Activated CD4-positive, alpha-beta T cell treated with anti-CD3 and anti-CD28 coated beads for 4 hours (primary cell): Measurements from ENCODE around the gene SUCO.

Source experiments
- DNase-seq, 2 donors: peaks; one replicate each; pipeline ENCODE4 v3.0.0-alpha.2; 2020

The SUCO gene

DNA sequence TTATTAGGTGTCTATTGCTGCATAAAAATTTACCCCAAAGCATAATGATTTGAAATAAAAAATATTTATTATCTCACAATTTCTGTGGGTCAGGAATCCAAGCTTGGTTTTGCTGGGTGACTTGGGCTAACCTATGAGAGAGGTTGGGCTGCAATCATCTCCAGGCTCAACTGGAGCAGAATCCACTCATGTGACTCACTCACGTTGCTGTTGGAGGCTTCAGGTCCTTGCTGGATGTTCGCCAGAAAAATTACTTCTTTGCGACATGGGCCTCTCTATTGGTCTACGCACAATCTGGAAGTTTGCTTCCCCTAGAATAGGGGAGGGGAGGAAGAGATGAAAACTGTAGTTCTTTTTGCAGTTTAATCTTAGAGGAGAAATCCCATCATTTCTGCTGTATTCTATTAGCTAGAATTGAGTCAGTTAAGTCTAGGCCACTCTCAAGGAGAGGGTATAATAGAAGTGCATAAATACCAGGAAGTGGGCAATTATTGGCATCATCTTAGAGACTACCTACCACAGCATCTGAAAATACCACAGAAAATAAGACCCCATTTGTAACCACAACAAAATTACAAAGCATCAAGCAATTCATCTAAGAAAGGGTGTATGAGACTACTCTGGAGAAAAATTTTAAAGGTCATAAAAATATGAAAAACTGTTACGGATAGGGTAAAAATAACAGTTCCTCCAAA is 120.2 kb downstream of the SUCO start:
- DNase-seq, result no peak

- no peak for DNase-seq
These were observed 121.6 kb downstream of the SUCO start for GRCh38 chr1:172654535-172654934.

DNA sequence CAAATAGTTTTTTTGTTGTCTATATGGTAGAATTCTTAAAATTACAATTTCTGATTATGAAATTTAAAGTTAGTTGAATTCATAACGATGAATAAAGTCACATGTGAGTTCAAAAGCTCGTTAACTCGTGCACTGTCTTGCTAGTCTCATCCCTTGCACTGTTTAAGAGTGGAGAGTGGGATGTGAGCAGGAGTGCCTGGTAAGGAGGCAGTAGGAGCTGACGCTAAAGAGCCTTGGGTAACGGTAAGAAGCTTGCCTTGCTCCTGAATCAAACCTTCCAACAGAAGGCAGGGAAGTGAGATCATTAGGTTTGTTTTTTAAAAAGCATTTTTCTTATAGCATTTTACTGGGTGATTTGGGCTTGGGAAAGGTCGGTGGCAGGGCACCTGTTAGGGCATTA is 123.6 kb downstream of the SUCO start:
- DNase-seq, result no peak

DNA sequence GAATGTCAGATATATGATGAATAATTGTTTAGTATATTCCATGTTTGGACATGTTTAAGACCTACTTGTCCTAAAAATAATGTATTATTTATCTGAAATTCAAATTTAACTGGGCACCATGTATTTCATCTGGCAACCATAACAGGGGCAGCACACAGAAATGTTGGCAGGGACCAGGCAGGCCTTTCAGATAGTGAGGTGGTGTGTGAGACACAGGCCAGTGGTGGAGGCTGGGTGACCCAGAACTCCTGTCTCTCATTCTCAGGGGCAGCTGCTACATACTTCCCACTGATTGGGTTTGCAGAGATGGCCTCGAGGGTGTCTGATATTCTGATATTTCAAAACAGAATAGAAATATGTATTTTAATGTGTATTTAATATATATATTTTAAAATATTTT is 124.6 kb downstream of the SUCO start:
- DNase-seq, result no peak

DNA sequence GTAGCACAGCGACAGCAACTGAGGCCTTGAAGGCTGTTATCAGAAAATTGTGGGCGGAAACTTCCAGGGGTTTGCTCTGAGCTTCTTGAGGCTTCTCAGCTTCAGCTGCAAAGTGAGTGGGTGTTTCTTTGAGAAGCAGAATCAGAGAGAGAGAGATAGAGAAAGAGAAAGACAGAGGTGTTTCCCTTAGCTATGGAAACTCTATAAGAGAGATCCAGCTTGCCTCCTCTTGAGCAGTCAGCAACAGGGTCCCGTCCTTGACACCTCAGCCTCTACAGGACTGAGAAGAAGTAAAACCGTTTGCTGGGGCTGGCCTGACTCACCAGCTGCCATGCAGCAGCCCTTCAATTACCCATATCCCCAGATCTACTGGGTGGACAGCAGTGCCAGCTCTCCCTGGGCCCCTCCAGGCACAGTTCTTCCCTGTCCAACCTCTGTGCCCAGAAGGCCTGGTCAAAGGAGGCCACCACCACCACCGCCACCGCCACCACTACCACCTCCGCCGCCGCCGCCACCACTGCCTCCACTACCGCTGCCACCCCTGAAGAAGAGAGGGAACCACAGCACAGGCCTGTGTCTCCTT is 126.0 kb downstream of the SUCO start, which contains the start of gene FASLG:
Gene FASLG (plus strand): TSS at position 233 of the 583 bp plus-strand sequence. CDS start 99 bp downstream, at position 332.
- peak; percentile 71 to 73 for DNase-seq

DNA sequence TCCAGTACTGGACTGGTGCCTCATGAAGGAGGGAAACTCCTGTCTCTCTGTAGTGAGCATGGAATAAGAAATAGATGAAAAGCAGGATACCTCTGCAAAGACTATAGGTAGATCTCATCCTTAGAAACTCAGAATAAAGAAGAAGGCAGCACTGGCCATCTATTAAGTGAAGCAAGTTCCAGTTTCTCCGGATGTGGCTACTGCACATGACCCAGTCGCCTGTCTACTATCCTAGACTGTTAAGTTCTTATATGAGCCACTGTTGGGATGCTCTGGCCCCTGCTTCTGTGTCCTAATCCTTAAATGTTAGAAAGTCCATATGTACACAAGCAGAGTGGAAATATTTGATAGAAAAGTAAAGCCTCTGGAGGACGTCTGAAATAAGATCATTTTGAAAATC is 128.2 kb downstream of the SUCO start:
- no peak for DNase-seq
